ENCODE measurements around the gene UBE2R2. TPM values are rescaled to one million over a fixed set of nuclear protein-coding genes. Genes with fewer than 3 reads are reported as not detected.
"Not testable (repeated sequence)": the region's sequence is repeated elsewhere in the genome, so short reads cannot be mapped to it uniquely, and the experiment has no call there.

Gene UBE2R2, protein sequence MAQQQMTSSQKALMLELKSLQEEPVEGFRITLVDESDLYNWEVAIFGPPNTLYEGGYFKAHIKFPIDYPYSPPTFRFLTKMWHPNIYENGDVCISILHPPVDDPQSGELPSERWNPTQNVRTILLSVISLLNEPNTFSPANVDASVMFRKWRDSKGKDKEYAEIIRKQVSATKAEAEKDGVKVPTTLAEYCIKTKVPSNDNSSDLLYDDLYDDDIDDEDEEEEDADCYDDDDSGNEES
- 13.0 and 18.5 TPM in 2 replicates for total RNA-seq (2014; rRNA removed; shearing (Covaris generic))

DNA sequence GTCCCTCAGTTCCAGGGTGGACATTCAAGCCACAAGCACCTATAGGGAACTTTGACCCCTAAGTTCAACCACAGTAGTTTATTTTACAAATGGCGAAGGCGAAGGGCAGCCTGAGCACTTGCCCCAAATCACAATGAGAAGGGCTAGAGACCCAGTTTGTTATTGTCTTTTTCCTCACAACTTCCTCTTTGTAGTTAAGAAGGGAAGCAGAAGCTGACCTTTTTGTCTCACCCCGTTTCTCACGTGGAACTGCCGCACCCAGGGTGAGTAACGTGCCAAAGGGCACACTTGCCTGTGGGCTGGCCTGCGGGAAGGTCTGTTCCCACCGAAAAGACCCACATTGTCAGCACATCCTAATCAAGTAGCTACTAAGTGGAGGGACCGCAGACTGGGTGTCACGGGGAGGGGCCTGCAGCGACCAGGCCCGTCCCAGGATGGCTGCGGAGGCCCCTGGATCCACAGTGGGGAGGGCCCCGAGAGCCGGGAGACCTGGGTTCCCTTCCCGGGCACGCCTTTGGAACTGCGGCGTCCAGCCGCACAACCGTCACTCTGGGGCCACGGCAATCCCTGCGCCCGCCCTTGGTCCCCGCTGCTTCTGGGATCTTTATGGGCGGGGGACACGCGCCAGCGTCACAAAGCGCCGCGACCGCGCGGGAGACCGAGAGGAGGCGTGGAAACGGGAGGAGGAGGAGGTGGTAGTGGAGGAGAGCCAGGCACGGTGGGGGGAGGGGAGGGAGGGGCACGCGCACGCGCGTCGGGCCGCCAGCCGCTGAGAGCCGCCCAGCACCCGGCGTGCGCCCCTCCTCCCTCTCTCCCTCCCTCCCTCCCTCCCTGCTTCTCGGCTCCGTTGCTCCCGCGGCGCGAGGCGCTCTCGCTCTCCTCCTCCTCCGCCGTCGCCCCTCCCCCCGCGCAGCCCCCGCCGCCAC, at the start of gene UBE2R2:
UBE2R2 (plus strand) TSS at position 834 of the 926 bp plus-strand sequence. CDS start 598 bp downstream, outside the sequence.
- DNase-seq (ENCODE audit: low read depth): peak; percentile 90

DNA sequence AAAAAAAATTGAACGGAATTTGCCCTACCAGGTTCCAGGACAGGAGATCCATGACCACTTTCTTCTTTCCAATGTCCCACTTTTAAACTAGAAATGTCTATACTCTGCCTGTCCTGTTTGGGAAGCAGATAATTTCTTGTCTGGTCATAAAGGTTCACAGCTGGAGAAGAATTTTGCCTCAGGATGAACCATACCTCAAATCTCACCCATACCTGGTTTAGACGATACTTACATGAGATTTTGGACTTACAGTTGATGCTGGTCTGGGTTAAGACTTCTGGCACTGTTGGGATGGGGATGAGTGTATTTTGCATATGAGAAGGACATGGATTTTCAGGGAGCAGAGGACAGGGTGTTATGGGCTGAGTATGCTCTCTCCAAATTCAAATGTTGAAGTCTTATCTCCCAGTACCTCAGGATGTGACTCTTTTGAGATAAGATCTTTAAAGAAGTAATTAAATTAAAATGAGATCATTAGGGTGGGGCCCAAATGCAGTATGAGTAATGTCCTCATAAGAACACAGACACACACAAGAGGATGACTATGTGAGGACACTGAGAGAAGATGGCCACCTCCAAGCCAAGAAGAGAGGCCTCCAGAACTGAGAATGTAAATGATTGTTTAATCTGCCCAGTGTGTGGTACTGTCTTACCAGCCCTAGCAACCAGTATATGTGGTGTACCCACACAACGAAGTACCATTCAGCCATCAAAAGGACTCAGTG, 46.6 kb upstream of the UBE2R2 start:
- DNase-seq (ENCODE audit: low read depth): peak; percentile 70

DNA sequence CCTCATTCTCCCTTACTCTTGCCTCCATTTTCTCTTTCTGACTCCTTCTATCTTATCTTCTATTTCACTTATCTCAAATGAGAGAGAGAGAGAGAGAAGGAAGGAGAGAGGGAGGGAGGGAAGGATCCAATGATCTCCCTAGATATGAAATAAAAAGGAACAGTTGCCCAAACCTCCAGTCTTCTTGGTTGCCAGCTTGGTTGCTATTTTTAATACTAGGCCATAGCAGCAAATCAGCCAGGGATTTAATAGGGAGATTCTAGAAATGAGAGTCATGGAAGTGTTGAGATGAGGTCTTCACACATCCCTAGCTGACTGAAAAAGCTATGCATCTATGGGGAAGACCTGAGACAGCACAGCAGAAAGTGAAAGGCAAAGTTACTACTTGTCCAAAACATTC, 43.8 kb upstream of the UBE2R2 start:
- DNase-seq (ENCODE audit: low read depth): not testable (repeated sequence)

DNA sequence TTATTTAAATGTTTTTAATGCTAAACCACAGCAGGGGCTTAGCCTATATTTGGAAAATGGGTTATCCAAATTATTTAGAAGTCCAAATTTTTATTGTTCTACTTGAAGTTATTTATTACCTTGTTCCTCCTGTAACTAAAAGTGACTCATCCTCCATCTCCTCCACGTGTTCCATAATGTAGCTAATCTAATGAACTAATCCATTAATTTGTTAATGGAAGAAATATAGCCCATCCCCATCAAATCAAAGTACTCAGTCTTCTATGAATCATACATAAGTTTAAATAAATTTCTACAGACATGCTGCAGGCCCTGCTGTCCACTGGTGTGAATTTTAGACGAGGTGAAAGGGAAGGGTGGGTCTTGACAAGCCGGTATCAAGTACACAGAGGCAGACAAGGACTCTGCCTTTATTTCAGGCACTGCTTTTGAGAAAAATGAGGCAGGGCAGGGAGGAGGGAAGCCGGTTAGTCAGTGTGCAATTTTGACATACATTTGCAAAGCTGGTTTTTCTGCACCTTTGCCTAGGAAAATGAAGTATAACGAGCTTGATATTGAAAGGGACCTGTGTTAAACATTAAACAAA, 42.8 kb upstream of the UBE2R2 start:
- not testable (repeated sequence) for DNase-seq (ENCODE audit: low read depth)

DNA sequence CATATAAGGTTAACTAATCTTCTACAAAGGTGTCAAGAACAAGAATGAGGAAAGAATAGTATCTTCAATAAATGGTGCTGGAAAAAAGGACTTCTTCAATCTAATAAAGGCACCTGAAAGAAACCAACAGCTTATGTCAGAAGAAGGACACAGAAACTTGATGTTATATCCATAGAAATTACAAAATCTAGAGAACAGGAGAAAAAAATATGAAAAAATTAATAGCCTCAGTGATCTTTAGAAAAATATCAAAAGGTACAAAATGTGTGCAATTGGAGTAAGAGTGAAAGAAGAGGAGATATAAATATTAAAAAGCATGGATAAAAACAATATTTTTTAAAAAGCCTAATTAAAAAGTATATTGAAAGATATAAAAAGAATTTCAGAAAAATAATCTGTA, 40.4 kb upstream of the UBE2R2 start:
- no peak for DNase-seq (ENCODE audit: low read depth)

DNA sequence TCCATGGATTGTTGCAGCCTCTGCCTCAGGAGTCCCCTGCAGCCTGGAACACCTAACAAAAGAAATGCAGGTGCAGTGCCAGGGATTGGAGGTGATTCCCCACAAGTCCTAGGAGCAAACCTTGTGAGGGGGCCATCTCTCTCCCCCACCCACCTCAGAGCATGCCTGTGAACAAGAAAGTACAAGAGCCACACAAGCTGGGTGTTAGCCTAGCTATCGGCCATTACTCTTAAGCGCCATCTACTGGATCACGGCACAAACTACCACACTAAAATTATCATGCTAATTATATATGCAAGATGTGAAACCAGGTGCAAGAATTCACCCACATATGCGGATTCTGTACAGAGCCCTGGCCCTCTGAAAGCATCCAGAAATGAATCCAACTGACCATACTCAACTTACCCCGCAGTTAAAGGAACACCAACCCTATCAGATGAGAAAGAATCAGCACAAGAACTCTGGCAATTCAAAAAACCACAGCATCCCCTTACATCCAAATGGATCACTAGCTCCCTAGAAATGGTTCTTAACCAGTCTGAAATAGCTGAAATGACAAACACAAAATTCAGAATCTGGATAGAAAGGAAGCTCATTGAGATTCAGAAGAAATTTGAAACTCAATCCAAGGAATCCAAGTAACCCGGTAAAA, 38.1 kb upstream of the UBE2R2 start:
- DNase-seq (ENCODE audit: low read depth): peak; percentile 54

DNA sequence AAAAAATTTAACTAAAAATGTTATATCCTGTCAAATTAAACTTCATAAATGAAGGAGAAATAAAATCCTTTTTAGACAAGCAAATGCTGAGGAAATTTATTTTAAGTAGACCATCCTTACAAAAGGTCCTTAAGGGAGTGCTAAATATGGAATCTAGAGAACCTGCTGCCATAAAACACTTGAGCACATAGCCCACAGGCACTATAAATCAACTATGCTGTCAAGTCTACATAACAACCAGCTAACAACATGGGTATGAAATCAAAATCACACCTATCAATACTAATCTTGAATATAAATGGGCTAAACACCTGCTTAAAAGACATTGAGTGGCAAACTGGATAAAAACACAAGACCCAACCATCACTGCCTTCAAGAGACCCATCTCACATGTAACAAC, 36.7 kb upstream of the UBE2R2 start:
- no peak for DNase-seq (ENCODE audit: low read depth)

DNA sequence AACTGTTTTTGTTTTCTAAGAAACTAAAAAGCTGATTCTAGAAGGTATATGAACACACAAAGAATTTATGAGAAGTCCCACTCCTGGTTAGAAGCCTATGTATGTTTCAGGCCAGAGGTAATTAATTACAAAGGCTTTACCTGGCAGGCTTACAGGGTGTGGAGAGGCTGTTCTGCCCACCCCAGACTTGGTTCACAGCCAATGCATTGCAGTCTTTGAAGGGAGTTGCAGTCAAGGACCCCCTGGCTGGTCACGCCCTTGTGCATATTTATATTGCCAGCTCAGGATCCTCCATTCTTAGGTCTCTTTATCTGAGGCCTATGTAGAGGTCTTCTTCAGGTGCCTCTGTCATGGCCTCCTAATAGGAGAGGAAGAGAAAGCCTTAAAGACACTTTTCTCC, 35.2 kb upstream of the UBE2R2 start:
- no peak for DNase-seq (ENCODE audit: low read depth)

DNA sequence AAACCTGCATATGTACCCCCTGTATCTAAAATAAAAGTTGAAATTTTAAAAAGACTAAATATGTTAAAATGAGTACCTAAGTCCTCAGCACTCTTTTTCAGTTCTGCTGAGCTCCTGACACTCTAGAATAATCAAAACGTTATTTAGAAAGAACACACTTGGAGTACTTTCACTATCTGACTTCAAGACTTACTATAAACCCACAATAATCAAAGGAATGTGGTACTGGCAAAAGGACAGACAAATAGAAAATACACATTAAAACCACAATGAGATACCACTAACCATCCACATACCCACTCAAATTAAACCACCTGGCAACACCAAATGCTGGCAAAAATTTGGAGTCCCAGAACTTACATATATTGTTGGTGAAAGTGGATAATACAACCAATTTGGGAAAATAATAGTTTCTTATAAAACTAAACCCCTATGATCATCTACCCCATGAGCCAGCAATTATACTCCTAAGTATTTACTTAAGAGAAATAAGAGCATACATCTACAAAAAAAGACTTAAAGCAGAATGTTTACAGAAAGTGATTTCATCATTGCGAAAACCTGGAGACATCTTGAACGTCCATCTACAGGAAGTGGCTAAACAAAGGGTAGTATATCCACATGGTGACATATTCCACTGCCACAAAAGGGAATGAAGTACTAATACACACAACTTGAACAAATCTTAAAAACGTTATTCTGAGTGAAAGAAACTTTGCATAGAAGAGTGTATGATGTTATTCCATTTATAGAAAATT, 34.4 kb upstream of the UBE2R2 start:
- peak; percentile 59 for DNase-seq (ENCODE audit: low read depth)

DNA sequence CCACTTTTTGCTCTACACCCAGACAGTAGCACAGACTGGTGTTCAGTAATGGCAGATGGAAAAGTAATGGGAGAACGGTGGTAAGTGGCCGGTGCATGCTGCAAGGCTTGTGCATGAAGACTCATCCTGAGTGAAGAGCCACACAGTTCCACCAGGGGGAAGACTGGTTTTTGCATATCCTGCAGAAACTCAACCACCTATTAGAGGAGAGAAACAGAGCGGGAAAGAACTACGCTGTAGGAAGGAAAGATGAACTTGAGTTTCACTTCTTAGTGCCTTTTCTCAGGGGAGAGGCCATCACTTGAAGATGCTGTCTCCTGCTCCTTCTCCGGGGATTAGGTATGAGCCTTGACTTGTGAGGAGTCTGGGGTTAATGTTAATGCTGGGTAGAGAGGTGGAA, 31.0 kb upstream of the UBE2R2 start:
- peak; percentile 56 for DNase-seq (ENCODE audit: low read depth)

DNA sequence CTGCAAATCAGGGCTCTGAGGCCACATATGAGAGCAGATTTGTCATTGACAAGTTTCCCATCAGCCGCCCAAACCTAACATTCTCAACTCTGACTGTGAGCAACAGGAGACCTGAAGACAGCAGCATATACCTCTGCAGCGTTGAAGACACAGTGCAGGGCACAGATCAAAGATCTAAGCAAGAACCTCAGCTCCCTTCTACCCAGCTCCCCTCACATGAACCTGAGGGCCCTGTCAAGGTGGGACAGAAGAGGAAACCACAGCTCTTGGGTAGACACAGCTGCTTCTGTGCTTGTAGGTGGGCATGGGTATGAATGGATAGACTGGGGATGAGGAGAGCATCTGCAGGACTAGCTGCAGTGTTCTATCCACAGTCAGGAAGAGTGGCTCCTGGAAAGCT, 30.3 kb upstream of the UBE2R2 start:
- DNase-seq (ENCODE audit: low read depth): no peak

DNA sequence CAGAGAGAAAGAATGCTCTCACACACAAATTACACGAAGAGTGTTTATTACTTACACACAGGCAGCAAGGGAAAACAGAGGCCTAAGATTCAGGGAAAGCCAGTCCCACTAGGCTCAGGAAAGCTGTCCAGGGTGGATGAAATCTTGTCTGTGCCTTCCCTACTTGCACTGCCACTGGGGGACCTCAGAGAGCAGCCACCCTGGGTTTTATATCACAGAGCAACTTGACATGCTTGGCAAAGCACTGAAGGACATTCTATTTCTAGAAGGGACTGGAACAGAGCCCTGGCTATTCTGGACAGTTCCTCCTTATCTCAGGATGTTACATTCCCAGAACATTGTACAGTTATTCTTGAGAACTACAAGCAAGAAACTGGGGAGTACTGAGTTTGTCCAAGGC, 29.1 kb upstream of the UBE2R2 start:
- DNase-seq (ENCODE audit: low read depth): no peak

DNA sequence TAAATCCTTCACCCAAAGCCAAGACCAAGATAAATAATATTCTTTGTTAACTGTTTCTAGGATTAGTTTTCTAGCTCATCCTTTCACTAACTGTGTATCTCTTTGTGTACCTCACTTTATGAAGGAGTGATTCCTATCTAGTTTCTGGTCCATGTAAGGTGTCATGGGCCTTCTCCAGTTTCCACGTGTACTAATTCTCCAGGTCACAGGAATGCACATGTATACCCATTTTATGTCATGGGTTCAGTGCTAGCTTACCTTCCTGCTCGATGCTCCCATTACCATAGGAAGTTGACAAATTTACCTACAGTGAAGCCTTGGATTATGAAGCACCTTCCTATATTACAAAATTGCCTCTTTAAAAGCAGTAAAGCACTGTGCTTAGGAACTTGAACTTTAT, 27.5 kb upstream of the UBE2R2 start:
- DNase-seq (ENCODE audit: low read depth): not testable (repeated sequence)

DNA sequence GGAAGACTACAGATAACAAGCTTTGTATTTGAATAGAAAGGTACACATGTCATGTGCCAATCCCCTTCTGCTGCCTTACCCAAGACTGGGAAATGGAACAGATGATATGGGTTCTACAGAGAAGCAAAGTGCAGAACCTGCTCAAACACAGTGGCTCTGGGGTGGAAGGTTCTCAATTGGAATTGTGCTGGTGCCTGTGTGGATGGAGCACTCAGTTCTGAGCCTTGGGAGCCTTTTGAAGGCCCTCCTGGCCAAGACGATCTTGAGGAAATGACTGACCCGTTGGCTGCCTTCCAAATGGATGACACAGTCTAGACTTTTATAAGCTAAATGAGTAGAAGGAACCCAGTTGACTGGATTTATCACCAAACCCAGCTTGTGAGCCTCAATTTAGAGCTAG, 25.8 kb upstream of the UBE2R2 start:
- DNase-seq (ENCODE audit: low read depth): peak; percentile 77

DNA sequence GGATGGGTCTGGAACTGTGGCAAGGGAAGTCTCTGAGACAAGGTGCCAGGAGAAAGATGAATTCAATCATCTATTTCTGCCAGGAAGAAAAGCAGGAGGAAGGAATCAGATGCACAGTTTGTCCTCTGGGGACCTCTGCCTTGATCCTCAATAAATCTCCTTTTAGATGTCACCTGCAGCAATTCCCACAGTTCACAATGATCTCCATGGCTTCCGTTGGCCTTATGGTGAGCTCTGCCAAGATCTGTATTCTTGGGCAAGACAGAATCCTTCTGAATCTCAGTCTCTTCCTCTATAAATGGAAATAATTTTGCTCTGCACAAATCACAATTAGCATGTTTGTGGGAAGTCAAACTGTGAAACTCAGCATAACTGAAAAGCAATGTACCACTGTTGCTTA, 23.5 kb upstream of the UBE2R2 start:
- not testable (repeated sequence) for DNase-seq (ENCODE audit: low read depth)

DNA sequence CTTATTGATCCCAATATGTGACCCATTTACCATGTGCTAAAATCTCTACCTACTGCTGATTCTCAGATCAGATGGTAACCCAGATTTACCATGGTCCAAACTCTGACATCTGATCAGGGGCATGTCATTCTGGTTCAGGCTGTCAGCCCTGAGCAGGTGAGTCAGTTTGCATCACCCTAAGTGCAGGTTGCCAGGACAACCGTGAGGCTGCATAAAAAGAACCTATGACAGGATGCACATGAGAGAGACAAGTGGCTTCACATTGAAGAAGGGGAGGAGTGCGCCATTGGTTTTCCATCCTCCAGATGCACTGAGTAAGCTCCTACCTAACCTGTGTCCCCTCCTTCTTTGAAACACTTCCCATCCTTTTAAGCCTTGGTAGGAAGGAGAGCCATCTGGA, 22.4 kb upstream of the UBE2R2 start:
- DNase-seq (ENCODE audit: low read depth): no peak

DNA sequence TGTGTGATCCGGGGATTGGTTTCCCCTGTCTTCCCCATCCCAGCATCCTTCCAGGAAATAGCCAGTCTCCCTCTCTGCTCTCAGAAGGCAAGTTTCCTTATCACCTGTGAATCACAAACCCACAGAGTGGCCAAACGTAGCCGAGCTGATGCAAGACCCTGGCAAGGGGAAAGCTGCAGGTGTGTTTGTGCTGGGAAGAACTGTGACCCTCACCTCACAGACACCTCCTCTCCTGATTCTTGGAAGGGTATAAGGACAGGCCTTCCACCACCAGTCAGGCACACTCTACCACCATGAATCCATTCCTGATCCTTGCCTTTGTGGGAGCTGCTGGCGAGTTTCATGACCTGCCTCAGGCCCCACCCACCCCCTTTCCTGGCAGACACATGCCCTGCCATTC, 21.7 kb upstream of the UBE2R2 start, which contains the start of gene PRSS3:
PRSS3 (plus strand) TSS at position 281 of the 400 bp plus-strand sequence; CDS start at position 294, 13 bp downstream.
- no peak for DNase-seq (ENCODE audit: low read depth)

DNA sequence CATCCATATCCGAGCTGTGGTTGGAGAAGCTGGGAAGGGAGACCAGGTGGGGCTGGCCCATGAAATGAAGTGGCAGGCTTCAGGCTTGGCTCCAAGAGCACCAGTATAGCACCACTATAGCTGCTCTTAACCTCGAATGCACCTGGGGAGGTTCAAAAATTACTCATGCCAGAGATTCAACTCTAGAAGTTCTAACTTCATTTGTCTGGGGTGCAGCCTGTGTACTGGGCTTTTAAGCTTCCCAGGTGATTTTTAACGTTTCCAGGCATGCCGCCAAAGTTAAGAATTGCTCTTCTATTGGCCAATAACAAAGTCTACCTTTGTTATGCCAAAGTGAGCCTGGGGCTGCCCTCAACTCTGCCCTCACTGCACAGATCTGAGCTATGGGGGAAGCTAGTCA, 21.1 kb upstream of the UBE2R2 start:
- DNase-seq (ENCODE audit: low read depth): no peak

DNA sequence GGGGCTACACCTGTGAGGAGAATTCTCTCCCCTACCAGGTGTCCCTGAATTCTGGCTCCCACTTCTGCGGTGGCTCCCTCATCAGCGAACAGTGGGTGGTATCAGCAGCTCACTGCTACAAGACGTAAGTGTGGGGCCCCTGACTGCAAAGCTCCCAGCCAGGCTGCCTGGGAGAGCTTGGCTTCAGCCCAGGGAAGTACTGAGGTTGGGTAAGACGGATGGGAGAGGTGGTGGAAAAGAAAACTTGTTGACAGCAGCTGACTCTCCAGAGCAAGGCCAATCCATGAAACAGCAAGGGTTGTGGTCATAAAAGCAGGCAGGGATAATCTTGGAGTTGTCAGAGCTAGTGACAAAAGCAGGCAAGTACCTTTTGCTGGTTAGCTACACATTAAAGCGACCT, 20.3 kb upstream of the UBE2R2 start:
- DNase-seq (ENCODE audit: low read depth): not testable (repeated sequence)

DNA sequence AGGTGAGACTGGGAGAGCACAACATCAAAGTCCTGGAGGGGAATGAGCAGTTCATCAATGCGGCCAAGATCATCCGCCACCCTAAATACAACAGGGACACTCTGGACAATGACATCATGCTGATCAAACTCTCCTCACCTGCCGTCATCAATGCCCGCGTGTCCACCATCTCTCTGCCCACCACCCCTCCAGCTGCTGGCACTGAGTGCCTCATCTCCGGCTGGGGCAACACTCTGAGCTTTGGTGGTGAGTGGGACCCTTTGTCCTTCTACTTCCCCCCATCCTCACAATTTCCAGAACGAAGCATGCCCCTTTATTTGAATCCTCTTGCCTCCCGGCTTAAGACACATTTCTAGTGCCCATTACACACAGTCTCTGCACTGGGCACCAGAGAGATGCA, 19.1 kb upstream of the UBE2R2 start:
- no peak for DNase-seq (ENCODE audit: low read depth)

DNA sequence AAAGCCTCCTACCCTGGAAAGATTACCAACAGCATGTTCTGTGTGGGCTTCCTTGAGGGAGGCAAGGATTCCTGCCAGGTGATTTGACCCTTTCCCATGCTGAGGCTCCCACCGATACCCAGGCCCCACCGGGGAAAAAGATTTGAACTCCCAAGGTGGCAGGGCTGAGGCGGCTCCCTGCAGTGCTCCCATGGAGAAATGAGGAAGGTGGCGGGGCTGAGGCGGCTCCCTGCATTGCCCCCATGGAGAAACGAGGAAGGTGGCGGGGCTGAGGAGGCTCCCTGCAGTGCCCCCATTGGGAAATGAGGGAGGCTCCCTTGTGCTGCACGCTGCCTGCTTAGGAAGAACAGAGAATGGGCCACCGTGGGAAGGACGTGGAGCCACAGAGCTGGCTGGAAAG, 18.4 kb upstream of the UBE2R2 start:
- no peak for DNase-seq (ENCODE audit: low read depth)

All from RPMI7951 (cell line).